B cell (primary cell): ENCODE data around the gene MAD1L1. TPM values are rescaled to one million over a fixed set of nuclear protein-coding genes. Genes with fewer than 3 reads are reported as not detected.

Experiments used
- ATAC-seq: fragments of 200-7000 bp; cut with Tn5 transposase; one replicate; pipeline ENCODE4 v1.10.0; 2021; ENCODE audit warnings: low read depth, mild to moderate bottlenecking, moderate number of reproducible peaks, moderate library complexity
- CTCF ChIA-PET: fragments of 350-600 bp; sonication (Branson Sonifier 250); formaldehyde crosslinking; loops from one replicate; lab custom pipeline; 2021; ENCODE audit warnings: antibody characterized with exemption, inconsistent platforms; lab: Charles Lee
- POLR2A ChIA-PET: fragments of 350-600 bp; sonication (Branson Sonifier 250); formaldehyde crosslinking; loops from one replicate; lab custom pipeline; 2021; ENCODE audit warnings: antibody characterized with exemption; lab: Charles Lee
- DNase-seq: peaks from one replicate; pipeline ENCODE4 v3.0.0; 2013
- H2AFZ ChIP-seq: 2 replicates; pipeline ENCODE4 v1.6.1; 2012; ENCODE audit warnings: mild to moderate bottlenecking, low read depth, low read length; ENCODE audit not compliant: insufficient read depth, poor library complexity, severe bottlenecking
- H3K27ac ChIP-seq, 2 donors: 1 replicate in 1 of 2; 2 replicates in 1 of 2; pipeline ENCODE4 v1.5.1; 2012 to 2013; ENCODE audit warnings: low read length in 2 of 2, mild to moderate bottlenecking in 2 of 2, moderate library complexity in 1 of 2
- H3K27me3 ChIP-seq, 4 experiments: fragments of 200-600 bp in 1 of 4; sonication (generic) in 1 of 4; replicated peaks in 1 of 4; 1 replicate in 2 of 4; 2 replicates in 2 of 4; pipeline versions ENCODE4 v1.6.1 to v1.7.0; 2013 to 2016; ENCODE audit warnings: low read length in 3 of 4, mild to moderate bottlenecking in 2 of 4, mixed read lengths in 1 of 4, moderate library complexity in 1 of 4; ENCODE audit not compliant: insufficient read depth in 4 of 4, control insufficient read depth in 3 of 4; ENCODE audit errors: control extremely low read depth in 1 of 4
- H3K36me3 ChIP-seq, 2 experiments: replicated peaks in 1 of 2; 1 replicate in 1 of 2; 2 replicates in 1 of 2; pipeline versions ENCODE4 v1.6.1 to v1.7.1; 2013; ENCODE audit warnings: low read length in 1 of 2; ENCODE audit not compliant: insufficient read depth in 2 of 2, control insufficient read depth in 1 of 2; ENCODE audit errors: control extremely low read depth in 1 of 2, extremely low read depth in 1 of 2
- H3K4me1 ChIP-seq, 2 donors: fragments of 200-600 bp in 1 of 2; sonication (generic) in 1 of 2; 1 replicate in 1 of 2; 2 replicates in 1 of 2; pipeline versions ENCODE4 v1.5.1 to v1.6.1; 2013 to 2017; ENCODE audit warnings: low read length in 2 of 2; ENCODE audit not compliant: control insufficient read depth in 2 of 2, insufficient read depth in 2 of 2
- H3K4me2 ChIP-seq: replicated peaks from 2 replicates; pipeline ENCODE3; 2012; ENCODE audit warnings: mild to moderate bottlenecking, low read depth, low read length; ENCODE audit not compliant: poor library complexity, severe bottlenecking
- H3K4me3 ChIP-seq, 5 experiments: fragments of 200-600 bp in 1 of 5; sonication (generic) in 1 of 5; 1 replicate in 3 of 5; 2 replicates in 2 of 5; pipeline versions ENCODE4 v1.5.1 to v1.7.0; 2011 to 2016; ENCODE audit warnings: low read length in 4 of 5, mild to moderate bottlenecking in 4 of 5, low read depth in 2 of 5, control low read depth in 1 of 5, moderate library complexity in 1 of 5; ENCODE audit not compliant: insufficient read depth in 1 of 5; ENCODE audit errors: control extremely low read depth in 1 of 5, extremely low read depth in 1 of 5
- H3K79me2 ChIP-seq: fragments of 200-600 bp; sonication (generic); one replicate; pipeline ENCODE4 v1.6.0; 2016; ENCODE audit warnings: low read length; ENCODE audit not compliant: control insufficient read depth, insufficient read depth
- H3K9ac ChIP-seq: fragments of 200-600 bp; sonication (generic); 2 replicates; pipeline ENCODE4 v1.6.1; 2017; ENCODE audit warnings: mild to moderate bottlenecking, low read length, moderate library complexity
- H3K9me3 ChIP-seq, 3 donors: one replicate each; pipeline versions ENCODE4 v1.6.1 to v1.7.1; 2013; ENCODE audit warnings: low read length in 2 of 3; ENCODE audit not compliant: control insufficient read depth in 2 of 3, insufficient read depth in 1 of 3; ENCODE audit errors: control extremely low read depth in 1 of 3
- H4K20me1 ChIP-seq: 2 replicates; pipeline ENCODE4 v1.6.0; 2012; ENCODE audit warnings: mild to moderate bottlenecking, low read length; ENCODE audit not compliant: insufficient read depth, control insufficient read depth, poor library complexity, severe bottlenecking
- H3K27ac Mint-ChIP-seq: one replicate; pipeline ENCODE4 v1.8.0; 2021; ENCODE audit warnings: mixed read lengths
- H3K27me3 Mint-ChIP-seq: one replicate; pipeline ENCODE4 v1.8.0; 2021; ENCODE audit warnings: mixed read lengths
- H3K4me1 Mint-ChIP-seq: one replicate; pipeline ENCODE4 v1.8.0; 2021; ENCODE audit warnings: mixed read lengths
- H3K4me3 Mint-ChIP-seq: one replicate; pipeline ENCODE4 v1.8.0; 2021; ENCODE audit warnings: mixed read lengths
- H3K9me3 Mint-ChIP-seq: one replicate; pipeline ENCODE4 v1.8.0; 2022; ENCODE audit warnings: mixed read lengths; ENCODE audit not compliant: insufficient read depth
- CTCF ChIP-seq: fragments of 200-600 bp; IDR thresholded peaks from one replicate; pipeline ENCODE4 v1.8.0; 2022; ENCODE audit warnings: antibody characterized with exemption, mild to moderate bottlenecking
- EZH2 ChIP-seq: IDR thresholded peaks from 2 replicates; pipeline ENCODE4 v1.6.1; 2012; ENCODE audit warnings: borderline replicate concordance, low read depth, mild to moderate bottlenecking, moderate library complexity, low read length; ENCODE audit not compliant: insufficient read depth, poor library complexity, severe bottlenecking
- WGBS: methylation state at CpG from one replicate; pipeline ENCODE4 v1.1.5; 2013; ENCODE audit warnings: missing lambda C conversion rate; ENCODE audit not compliant: insufficient coverage; 5-methylcytosine and 5-hydroxymethylcytosine counted together
- intact Hi-C: fragments of 100-400 bp; cut with micrococcal nuclease; formaldehyde crosslinking; loops from one replicate; pipeline ENCODE4 v1.10.0; 2022
- polyA plus RNA-seq: library from polyadenylated mRNA; depleted of rRNA; stranded (reverse); fragments of >200 nt; gene quantifications from 2 replicates; pipeline ENCODE4 v1.2.3, GENCODE V29; 2012
- total RNA-seq, 2 donors: library from RNA; stranded (reverse); fragments of 120-200 nt in 1 of 2; gene quantifications; 1 replicate in 1 of 2; 2 replicates in 1 of 2; pipeline versions ENCODE4 v1.2.3 to v1.2.4, GENCODE V29; 2013 to 2022

The MAD1L1 gene
- total and polyA plus RNA-seq, 2 donors (not counting 1 experiment from before 2014, with no cell fraction given), result 86.7 to 110 TPM

GRCh38 chr7:2105280-2105679 is 127.5 kb downstream of the MAD1L1 start:
- no peaks in the 10 kb centered on the region for H3K27me3 ChIP-seq
- H2AFZ ChIP-seq, result no peak overlapping the region
- intact Hi-C loops, result loop anchor here (10.0 kb wide), 2 partner anchors 180 to 530 kb away; partner anchors contain the start of gene PSMG3
- Mint-ChIP-seq H3K4me3 (no peak overlapping the region), H3K27ac (no peak overlapping the region), H3K9me3 (no peaks in the 10 kb centered on the region), H3K27me3 (no peaks in the 10 kb centered on the region), H3K4me1 (peaks cover 40% of the 10 kb centered on the region)
- ATAC-seq, result no peak
- CTCF ChIA-PET, result interaction anchor here (1.2 to 2.2 kb wide), 3 partner anchors 29 to 245 kb away, joined by 3 to 13 read pairs (median 3); no protein-coding TSS in a partner anchor
- TF ChIP-seq CTCF, result no peak
- TF ChIP-seq EZH2, result no peak
- no peaks in the 10 kb centered on the region for H4K20me1 ChIP-seq
- H3K9ac ChIP-seq, result no peak overlapping the region
- H3K79me2 ChIP-seq, result peaks cover 20% of the 10 kb centered on the region
- H3K4me3 ChIP-seq, result no peak overlapping the region
- POLR2A ChIA-PET, result no interaction called here
- H3K36me3 ChIP-seq, result peaks cover 0 to 2% of the 10 kb centered on the region in 2 experiments
- DNase-seq, result no peak
- no peak overlapping the region for H3K4me2 ChIP-seq
- H3K9me3 ChIP-seq, result no peaks in the 10 kb centered on the region
- 92% methylated on average over 13 of the region's 13 CpGs for WGBS
- peaks cover 15 to 25% of the 10 kb centered on the region in 2 donors for H3K4me1 ChIP-seq
- no peak overlapping the region for H3K27ac ChIP-seq

GRCh38 chr7:2104716-2105115 is 128.0 kb downstream of the MAD1L1 start:
- ChIA-PET POLR2A (no interaction called here), CTCF (interaction anchor here (1.2 to 2.2 kb wide), 4 partner anchors 29 to 245 kb away, joined by 3 to 13 read pairs (median 3); no protein-coding TSS in a partner anchor)
- Histone ChIP-seq H3K4me2 (peak overlapping the region; percentile 77), H3K27me3 (no peaks in the 10 kb centered on the region), H2AFZ (peak overlapping the region; percentile 1), H3K79me2 (peaks cover 21% of the 10 kb centered on the region), H3K27ac (no peak overlapping the region), H3K9ac (no peak overlapping the region), H3K9me3 (no peaks in the 10 kb centered on the region), H3K4me1 (peaks cover 20 to 31% of the 10 kb centered on the region in 2 donors), H4K20me1 (no peaks in the 10 kb centered on the region), H3K4me3 (no peak overlapping the region), H3K36me3 (peaks cover 0 to 2% of the 10 kb centered on the region in 2 experiments)
- DNase-seq (no peak), ATAC-seq (no peak)
- Mint-ChIP-seq H3K9me3 (no peaks in the 10 kb centered on the region), H3K27me3 (no peaks in the 10 kb centered on the region), H3K4me1 (peaks cover 40% of the 10 kb centered on the region), H3K4me3 (no peak overlapping the region), H3K27ac (peak overlapping the region; percentile 56)
- intact Hi-C loops, result loop anchor here (5.0 to 10.0 kb wide), 3 partner anchors 87 to 530 kb away; partner anchors contain the start of gene PSMG3
- WGBS, result 93% methylated on average over 14 of the region's 14 CpGs
- TF ChIP-seq CTCF, result no peak
- no peak for TF ChIP-seq EZH2
